Measurements from ENCODE around the gene GFI1B.

DNA sequence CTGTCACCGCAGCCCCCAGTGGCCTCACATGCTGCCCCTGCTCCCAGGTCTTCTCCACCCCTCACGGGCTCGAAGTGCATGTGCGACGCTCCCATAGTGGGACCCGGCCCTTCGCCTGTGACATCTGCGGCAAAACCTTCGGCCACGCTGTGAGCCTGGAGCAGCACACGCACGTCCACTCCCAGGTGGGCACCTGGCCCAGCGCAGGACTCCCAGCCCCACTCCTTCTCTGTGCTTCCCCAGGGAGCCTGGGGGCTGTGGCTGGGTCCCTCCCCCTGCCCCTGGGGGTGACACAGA lies 10.5 kb downstream of the GFI1B start:
- TF ChIP-seq, protein P1, sequence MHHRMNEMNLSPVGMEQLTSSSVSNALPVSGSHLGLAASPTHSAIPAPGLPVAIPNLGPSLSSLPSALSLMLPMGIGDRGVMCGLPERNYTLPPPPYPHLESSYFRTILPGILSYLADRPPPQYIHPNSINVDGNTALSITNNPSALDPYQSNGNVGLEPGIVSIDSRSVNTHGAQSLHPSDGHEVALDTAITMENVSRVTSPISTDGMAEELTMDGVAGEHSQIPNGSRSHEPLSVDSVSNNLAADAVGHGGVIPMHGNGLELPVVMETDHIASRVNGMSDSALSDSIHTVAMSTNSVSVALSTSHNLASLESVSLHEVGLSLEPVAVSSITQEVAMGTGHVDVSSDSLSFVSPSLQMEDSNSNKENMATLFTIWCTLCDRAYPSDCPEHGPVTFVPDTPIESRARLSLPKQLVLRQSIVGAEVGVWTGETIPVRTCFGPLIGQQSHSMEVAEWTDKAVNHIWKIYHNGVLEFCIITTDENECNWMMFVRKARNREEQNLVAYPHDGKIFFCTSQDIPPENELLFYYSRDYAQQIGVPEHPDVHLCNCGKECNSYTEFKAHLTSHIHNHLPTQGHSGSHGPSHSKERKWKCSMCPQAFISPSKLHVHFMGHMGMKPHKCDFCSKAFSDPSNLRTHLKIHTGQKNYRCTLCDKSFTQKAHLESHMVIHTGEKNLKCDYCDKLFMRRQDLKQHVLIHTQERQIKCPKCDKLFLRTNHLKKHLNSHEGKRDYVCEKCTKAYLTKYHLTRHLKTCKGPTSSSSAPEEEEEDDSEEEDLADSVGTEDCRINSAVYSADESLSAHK (CRISPR knock-in tag; IDR thresholded peaks at IDR 0.05; ENCODE audit: borderline replicate concordance), result no peak
- TF ChIP-seq, protein P2, sequence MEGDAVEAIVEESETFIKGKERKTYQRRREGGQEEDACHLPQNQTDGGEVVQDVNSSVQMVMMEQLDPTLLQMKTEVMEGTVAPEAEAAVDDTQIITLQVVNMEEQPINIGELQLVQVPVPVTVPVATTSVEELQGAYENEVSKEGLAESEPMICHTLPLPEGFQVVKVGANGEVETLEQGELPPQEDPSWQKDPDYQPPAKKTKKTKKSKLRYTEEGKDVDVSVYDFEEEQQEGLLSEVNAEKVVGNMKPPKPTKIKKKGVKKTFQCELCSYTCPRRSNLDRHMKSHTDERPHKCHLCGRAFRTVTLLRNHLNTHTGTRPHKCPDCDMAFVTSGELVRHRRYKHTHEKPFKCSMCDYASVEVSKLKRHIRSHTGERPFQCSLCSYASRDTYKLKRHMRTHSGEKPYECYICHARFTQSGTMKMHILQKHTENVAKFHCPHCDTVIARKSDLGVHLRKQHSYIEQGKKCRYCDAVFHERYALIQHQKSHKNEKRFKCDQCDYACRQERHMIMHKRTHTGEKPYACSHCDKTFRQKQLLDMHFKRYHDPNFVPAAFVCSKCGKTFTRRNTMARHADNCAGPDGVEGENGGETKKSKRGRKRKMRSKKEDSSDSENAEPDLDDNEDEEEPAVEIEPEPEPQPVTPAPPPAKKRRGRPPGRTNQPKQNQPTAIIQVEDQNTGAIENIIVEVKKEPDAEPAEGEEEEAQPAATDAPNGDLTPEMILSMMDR (CRISPR knock-in tag; IDR thresholded peaks at IDR 0.05), result no peak
- TF ChIP-seq ZFP90 (CRISPR knock-in tag; IDR thresholded peaks at IDR 0.05; ENCODE audit: borderline replicate concordance), result no peak
- TF ChIP-seq POLR2A (IDR thresholded peaks at IDR 0.05; ENCODE audit: insufficient read depth in 1 of 2, low read depth in 2 of 2, low read length in 2 of 2), result no peak
- TF ChIP-seq HDAC1 (CRISPR knock-in tag; IDR thresholded peaks at IDR 0.05), result no peak
- TF ChIP-seq SATB2 (CRISPR knock-in tag; IDR thresholded peaks at IDR 0.05), result no peak
- TF ChIP-seq, protein P3, sequence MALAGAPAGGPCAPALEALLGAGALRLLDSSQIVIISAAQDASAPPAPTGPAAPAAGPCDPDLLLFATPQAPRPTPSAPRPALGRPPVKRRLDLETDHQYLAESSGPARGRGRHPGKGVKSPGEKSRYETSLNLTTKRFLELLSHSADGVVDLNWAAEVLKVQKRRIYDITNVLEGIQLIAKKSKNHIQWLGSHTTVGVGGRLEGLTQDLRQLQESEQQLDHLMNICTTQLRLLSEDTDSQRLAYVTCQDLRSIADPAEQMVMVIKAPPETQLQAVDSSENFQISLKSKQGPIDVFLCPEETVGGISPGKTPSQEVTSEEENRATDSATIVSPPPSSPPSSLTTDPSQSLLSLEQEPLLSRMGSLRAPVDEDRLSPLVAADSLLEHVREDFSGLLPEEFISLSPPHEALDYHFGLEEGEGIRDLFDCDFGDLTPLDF (CRISPR knock-in tag; IDR thresholded peaks at IDR 0.05), result no peak
- TF ChIP-seq, protein P4, sequence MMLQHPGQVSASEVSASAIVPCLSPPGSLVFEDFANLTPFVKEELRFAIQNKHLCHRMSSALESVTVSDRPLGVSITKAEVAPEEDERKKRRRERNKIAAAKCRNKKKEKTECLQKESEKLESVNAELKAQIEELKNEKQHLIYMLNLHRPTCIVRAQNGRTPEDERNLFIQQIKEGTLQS (CRISPR knock-in tag; IDR thresholded peaks at IDR 0.05), result no peak
- TF ChIP-seq ZBTB20 (CRISPR knock-in tag; IDR thresholded peaks at IDR 0.05; ENCODE audit: borderline replicate concordance, low read depth), result no peak
- no peak for TF ChIP-seq EZH2 (conservative IDR thresholded peaks at IDR 0.05; ENCODE audit: low read depth, low read length)
- no peak for TF ChIP-seq KAT2B (IDR thresholded peaks at IDR 0.05; ENCODE audit: borderline replicate concordance, low read depth, low read length)
- TF ChIP-seq, protein P5, sequence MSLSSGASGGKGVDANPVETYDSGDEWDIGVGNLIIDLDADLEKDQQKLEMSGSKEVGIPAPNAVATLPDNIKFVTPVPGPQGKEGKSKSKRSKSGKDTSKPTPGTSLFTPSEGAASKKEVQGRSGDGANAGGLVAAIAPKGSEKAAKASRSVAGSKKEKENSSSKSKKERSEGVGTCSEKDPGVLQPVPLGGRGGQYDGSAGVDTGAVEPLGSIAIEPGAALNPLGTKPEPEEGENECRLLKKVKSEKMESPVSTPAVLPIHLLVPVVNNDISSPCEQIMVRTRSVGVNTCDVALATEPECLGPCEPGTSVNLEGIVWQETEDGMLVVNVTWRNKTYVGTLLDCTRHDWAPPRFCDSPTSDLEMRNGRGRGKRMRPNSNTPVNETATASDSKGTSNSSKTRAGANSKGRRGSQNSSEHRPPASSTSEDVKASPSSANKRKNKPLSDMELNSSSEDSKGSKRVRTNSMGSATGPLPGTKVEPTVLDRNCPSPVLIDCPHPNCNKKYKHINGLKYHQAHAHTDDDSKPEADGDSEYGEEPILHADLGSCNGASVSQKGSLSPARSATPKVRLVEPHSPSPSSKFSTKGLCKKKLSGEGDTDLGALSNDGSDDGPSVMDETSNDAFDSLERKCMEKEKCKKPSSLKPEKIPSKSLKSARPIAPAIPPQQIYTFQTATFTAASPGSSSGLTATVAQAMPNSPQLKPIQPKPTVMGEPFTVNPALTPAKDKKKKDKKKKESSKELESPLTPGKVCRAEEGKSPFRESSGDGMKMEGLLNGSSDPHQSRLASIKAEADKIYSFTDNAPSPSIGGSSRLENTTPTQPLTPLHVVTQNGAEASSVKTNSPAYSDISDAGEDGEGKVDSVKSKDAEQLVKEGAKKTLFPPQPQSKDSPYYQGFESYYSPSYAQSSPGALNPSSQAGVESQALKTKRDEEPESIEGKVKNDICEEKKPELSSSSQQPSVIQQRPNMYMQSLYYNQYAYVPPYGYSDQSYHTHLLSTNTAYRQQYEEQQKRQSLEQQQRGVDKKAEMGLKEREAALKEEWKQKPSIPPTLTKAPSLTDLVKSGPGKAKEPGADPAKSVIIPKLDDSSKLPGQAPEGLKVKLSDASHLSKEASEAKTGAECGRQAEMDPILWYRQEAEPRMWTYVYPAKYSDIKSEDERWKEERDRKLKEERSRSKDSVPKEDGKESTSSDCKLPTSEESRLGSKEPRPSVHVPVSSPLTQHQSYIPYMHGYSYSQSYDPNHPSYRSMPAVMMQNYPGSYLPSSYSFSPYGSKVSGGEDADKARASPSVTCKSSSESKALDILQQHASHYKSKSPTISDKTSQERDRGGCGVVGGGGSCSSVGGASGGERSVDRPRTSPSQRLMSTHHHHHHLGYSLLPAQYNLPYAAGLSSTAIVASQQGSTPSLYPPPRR (CRISPR knock-in tag; IDR thresholded peaks at IDR 0.05; ENCODE audit: borderline replicate concordance), result no peak

Data from HepG2 (cell line).